ENCODE measurements around the gene AKAP10.

AKAP10 gene

DNA sequence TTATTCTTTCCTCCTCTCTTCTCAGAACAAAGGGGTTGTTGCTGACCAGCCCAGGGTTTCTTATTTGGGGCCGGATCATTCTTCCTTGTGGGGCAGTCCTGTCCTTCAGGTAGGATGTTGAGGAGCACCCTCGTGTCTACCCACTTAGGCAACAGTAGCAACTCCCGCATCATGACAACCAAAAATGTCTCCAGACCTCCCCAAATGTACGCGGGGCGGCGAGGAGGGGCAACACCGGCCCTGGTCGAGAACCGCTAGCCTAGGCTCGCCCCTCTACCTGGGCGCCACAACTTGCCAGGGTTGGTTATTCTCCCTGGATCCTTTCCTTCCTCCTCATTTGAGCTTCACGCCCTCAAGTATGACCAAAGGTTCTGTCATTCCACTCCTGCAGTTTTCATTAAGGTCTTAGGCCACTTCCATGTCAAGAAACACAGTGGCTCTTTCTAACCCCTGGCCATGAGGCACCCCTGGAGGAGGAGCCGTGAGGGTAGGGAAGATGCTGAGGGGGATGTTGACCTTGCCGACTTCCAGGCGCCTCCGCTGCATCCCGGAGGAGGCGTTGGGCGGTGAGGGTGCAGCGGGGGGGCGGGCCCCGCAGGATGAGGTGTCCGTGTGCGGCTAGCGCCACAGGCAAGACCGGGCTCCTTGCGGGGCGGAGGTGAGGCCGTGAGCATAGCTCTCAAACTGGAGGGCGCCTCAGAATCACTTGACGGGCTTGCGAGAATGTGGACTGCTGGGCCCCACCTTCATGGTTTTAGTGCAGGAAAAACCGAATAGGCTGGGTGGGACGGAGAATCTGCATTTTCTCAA lies 30.8 kb upstream of the AKAP10 start (continued):
- TF ChIP-seq SP2 (tag by site-specific recombination; IDR thresholded peaks at IDR 0.05) (peak; percentile 51), ZBTB10 (tag by site-specific recombination; IDR thresholded peaks at IDR 0.05) (peak; percentile 32; the same call in 1 of the 2 replicates)

DNA sequence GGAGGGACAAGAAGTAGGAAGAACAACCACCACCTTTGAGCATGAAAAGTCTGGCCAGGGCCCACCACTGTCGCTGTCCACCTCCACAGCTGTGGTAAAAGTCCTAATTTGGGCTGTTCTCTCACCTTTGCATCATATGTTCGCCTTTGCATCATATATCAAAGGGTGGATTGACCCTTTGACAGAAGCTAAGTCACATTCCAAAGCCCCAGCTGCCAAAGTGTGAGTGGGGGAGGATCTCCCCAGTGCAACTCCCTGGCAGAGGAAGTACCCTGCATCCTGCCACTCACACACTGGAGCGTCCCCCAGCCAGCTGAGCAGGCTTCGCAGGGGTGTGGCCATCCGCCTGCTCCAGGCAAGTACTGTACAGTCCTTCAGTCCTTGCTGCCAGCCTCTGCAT lies 18.9 kb upstream of the AKAP10 start:
- Histone ChIP-seq H3K27ac (ENCODE audit: extremely low read depth, low read depth, low read length) (no peak overlapping the region), H3K36me3 (ENCODE audit: control insufficient read depth in 2 of 2, insufficient read depth in 1 of 2, low read length in 2 of 2) (no peaks in the 10 kb centered on the region; a peak in 1 of 3 replicates), H3K4me1 (ENCODE audit: control insufficient read depth, insufficient read depth, low read length) (no peaks in the 10 kb centered on the region), H3K9me3 (ENCODE audit: control insufficient read depth, insufficient read depth, low read depth, low read length) (no peaks in the 10 kb centered on the region), H3K4me3 (ENCODE audit: low read depth, low read length) (no peak overlapping the region)
- ChIA-PET CTCF (interaction anchor here (1.2 to 1.9 kb wide), 5 partner anchors 12 to 124 kb away, joined by 3 to 14 read pairs (median 7); partner anchors contain the start of gene SPECC1), POLR2A (interaction anchor here (0.8 to 1.7 kb wide), 2 partner anchors 12 to 19 kb away, joined by 3 to 7 read pairs; partner anchors contain the start of genes AKAP10 and SPECC1)
- TF ChIP-seq ZNF692 (tag by site-specific recombination; IDR thresholded peaks at IDR 0.05) (peak; percentile 64; the same call in 1 of the 2 replicates), SALL2 (tag by site-specific recombination; IDR thresholded peaks at IDR 0.05; ENCODE audit: borderline replicate concordance) (no peak), PRDM6 (tag by site-specific recombination; IDR thresholded peaks at IDR 0.05) (no peak), ZNF426 (tag by site-specific recombination; IDR thresholded peaks at IDR 0.05) (no peak), ZNF621 (tag by site-specific recombination; IDR thresholded peaks at IDR 0.05) (no peak), BCL11B (tag by site-specific recombination; IDR thresholded peaks at IDR 0.05; ENCODE audit: low read depth) (no peak), AEBP2 (tag by site-specific recombination; IDR thresholded peaks at IDR 0.05; ENCODE audit: borderline replicate concordance) (no peak), EGR2 (tag by site-specific recombination; IDR thresholded peaks at IDR 0.05; ENCODE audit: low read depth) (peak; percentile 44; the same call in 1 of the 2 replicates), SP7 (tag by site-specific recombination; IDR thresholded peaks at IDR 0.05) (peak; percentile 30; the same call in 1 of the 2 replicates), ZBTB8A (tag by site-specific recombination; IDR thresholded peaks at IDR 0.05) (peak; percentile 21; the same call in 1 of the 2 replicates), ZFHX2 (tag by site-specific recombination; conservative IDR thresholded peaks at IDR 0.05) (peak; percentile 56), SCRT1 (tag by site-specific recombination; IDR thresholded peaks at IDR 0.05; ENCODE audit: borderline replicate concordance) (no peak), ZNF391 (tag by site-specific recombination; IDR thresholded peaks at IDR 0.05; ENCODE audit: borderline replicate concordance, low read depth) (no peak), OSR2 (tag by site-specific recombination; IDR thresholded peaks at IDR 0.05) (0 out of 2 replicates have a peak, but pooled peaks have one; percentile 6), ZFP41 (tag by site-specific recombination; IDR thresholded peaks at IDR 0.05; ENCODE audit: borderline replicate concordance) (no peak), ZNF394 (tag by site-specific recombination; IDR thresholded peaks at IDR 0.05; ENCODE audit: borderline replicate concordance) (no peak), ZBTB7A (tag by site-specific recombination; IDR thresholded peaks at IDR 0.05; ENCODE audit: low read depth) (no peak), ZNF221 (tag by site-specific recombination; IDR thresholded peaks at IDR 0.05; ENCODE audit: borderline replicate concordance) (no peak), ZNF211 (tag by site-specific recombination; IDR thresholded peaks at IDR 0.05; ENCODE audit: low read depth) (no peak)
- TF ChIP-seq, protein P1, sequence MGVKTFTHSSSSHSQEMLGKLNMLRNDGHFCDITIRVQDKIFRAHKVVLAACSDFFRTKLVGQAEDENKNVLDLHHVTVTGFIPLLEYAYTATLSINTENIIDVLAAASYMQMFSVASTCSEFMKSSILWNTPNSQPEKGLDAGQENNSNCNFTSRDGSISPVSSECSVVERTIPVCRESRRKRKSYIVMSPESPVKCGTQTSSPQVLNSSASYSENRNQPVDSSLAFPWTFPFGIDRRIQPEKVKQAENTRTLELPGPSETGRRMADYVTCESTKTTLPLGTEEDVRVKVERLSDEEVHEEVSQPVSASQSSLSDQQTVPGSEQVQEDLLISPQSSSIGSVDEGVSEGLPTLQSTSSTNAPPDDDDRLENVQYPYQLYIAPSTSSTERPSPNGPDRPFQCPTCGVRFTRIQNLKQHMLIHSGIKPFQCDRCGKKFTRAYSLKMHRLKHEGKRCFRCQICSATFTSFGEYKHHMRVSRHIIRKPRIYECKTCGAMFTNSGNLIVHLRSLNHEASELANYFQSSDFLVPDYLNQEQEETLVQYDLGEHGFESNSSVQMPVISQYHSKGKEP (tag by site-specific recombination; IDR thresholded peaks at IDR 0.05): no peak
- TF ChIP-seq, protein P2, sequence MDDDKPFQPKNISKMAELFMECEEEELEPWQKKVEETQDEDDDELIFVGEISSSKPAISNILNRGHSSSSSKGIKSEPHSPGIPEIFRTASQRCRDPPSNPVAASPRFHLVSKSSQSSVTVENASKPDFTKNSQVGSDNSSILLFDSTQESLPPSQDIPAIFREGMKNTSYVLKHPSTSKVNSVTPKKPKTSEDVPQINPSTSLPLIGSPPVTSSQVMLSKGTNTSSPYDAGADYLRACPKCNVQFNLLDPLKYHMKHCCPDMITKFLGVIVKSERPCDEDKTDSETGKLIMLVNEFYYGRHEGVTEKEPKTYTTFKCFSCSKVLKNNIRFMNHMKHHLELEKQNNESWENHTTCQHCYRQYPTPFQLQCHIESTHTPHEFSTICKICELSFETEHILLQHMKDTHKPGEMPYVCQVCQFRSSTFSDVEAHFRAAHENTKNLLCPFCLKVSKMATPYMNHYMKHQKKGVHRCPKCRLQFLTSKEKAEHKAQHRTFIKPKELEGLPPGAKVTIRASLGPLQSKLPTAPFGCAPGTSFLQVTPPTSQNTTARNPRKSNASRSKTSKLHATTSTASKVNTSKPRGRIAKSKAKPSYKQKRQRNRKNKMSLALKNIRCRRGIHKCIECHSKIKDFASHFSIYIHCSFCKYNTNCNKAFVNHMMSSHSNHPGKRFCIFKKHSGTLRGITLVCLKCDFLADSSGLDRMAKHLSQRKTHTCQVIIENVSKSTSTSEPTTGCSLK (tag by site-specific recombination; IDR thresholded peaks at IDR 0.05): no peak

Measured in HEK293 (cell line).